ENCODE data around the gene ZNF502.

Gene ZNF502

GRCh38 chr3:44734646-44735168, 22.2 kb downstream of the ZNF502 start (continued):
- no peak for TF ChIP-seq ZNF704 (tag by site-specific recombination; IDR thresholded peaks at IDR 0.05)

- no peaks in the 10 kb centered on the region for H3K9me3 ChIP-seq (ENCODE audit: control insufficient read depth, insufficient read depth, low read depth, low read length)
- POLR2A ChIA-PET: interaction anchor here (1.1 to 1.4 kb wide), 4 partner anchors 31 to 215 kb away, joined by 3 to 11 read pairs (median 5); partner anchors contain the start of genes EXOSC7, ZDHHC3, ZNF35 and ZNF501
- H3K4me3 ChIP-seq (ENCODE audit: low read depth, low read length): peak overlapping the region; percentile 87
- CTCF ChIA-PET: interaction anchor here (0.5 to 0.7 kb wide), 4 partner anchors 86 to 228 kb away, joined by 3 to 4 read pairs (median 4); no protein-coding TSS in a partner anchor
- peaks cover 0 to 49% of the 10 kb centered on the region in 2 experiments; a peak in 2 of 3 replicates for H3K36me3 ChIP-seq (ENCODE audit: control insufficient read depth in 2 of 2, insufficient read depth in 1 of 2, low read length in 2 of 2)
- no peaks in the 10 kb centered on the region for H3K4me1 ChIP-seq (ENCODE audit: control insufficient read depth, insufficient read depth, low read length)
- peak overlapping the region; percentile 41; the same call in 1 of the 2 replicates for H3K27ac ChIP-seq (ENCODE audit: extremely low read depth, low read depth, low read length)
- TF ChIP-seq ZNF112 (tag by site-specific recombination; IDR thresholded peaks at IDR 0.05) (no peak), SALL2 (tag by site-specific recombination; IDR thresholded peaks at IDR 0.05; ENCODE audit: borderline replicate concordance) (no peak), ZNF677 (tag by site-specific recombination; IDR thresholded peaks at IDR 0.05) (no peak), RBAK (tag by site-specific recombination; IDR thresholded peaks at IDR 0.05) (no peak), GLI2 (tag by site-specific recombination; IDR thresholded peaks at IDR 0.05; ENCODE audit: borderline replicate concordance, low read depth) (no peak), ZSCAN23 (tag by site-specific recombination; IDR thresholded peaks at IDR 0.05) (no peak), HIC1 (tag by site-specific recombination; IDR thresholded peaks at IDR 0.05) (no peak), ZNF211 (tag by site-specific recombination; IDR thresholded peaks at IDR 0.05; ENCODE audit: low read depth) (no peak), KLF10 (tag by site-specific recombination; IDR thresholded peaks at IDR 0.05) (no peak), OVOL3 (tag by site-specific recombination; IDR thresholded peaks at IDR 0.05) (no peak), ZNF169 (tag by site-specific recombination; IDR thresholded peaks at IDR 0.05) (no peak), SCRT2 (tag by site-specific recombination; IDR thresholded peaks at IDR 0.05) (no peak), ZFP41 (tag by site-specific recombination; IDR thresholded peaks at IDR 0.05; ENCODE audit: borderline replicate concordance) (no peak), ZNF558 (tag by site-specific recombination; IDR thresholded peaks at IDR 0.05) (no peak), FEZF1 (tag by site-specific recombination; IDR thresholded peaks at IDR 0.05) (no peak), ZBTB48 (tag by site-specific recombination; IDR thresholded peaks at IDR 0.05) (no peak), ZNF624 (tag by site-specific recombination; IDR thresholded peaks at IDR 0.05) (no peak)
Observed at GRCh38 chr3:44761101-44761423, 48.6 kb downstream of the ZNF502 start.

- ChIA-PET POLR2A (interaction anchor here (0.5 to 1.4 kb wide), 7 partner anchors 15 to 250 kb away, joined by 3 to 11 read pairs (median 4); partner anchors contain the start of genes EXOSC7, ZDHHC3, ZNF35 and ZNF501), CTCF (interaction anchor here (0.5 to 1.1 kb wide), 7 partner anchors 87 to 517 kb away, joined by 3 to 4 read pairs (median 3); no protein-coding TSS in a partner anchor)
- peak within 1 kb of the TSS; percentile 87 for H3K4me3 ChIP-seq (ENCODE audit: low read depth, low read length)
- H3K27ac ChIP-seq (ENCODE audit: extremely low read depth, low read depth, low read length): peak within 1 kb of the TSS; percentile 72
- peaks cover 0 to 49% of the 10 kb centered on the region in 2 experiments; a peak in 2 of 3 replicates for H3K36me3 ChIP-seq (ENCODE audit: control insufficient read depth in 2 of 2, insufficient read depth in 1 of 2, low read length in 2 of 2)
- H3K9me3 ChIP-seq (ENCODE audit: control insufficient read depth, insufficient read depth, low read depth, low read length): no peaks in the 10 kb centered on the region
- H3K4me1 ChIP-seq (ENCODE audit: control insufficient read depth, insufficient read depth, low read length): no peaks in the 10 kb centered on the region
- TF ChIP-seq ZNF558 (tag by site-specific recombination; IDR thresholded peaks at IDR 0.05) (peak; percentile 71), KLF17 (tag by site-specific recombination; IDR thresholded peaks at IDR 0.05) (0 out of 2 replicates have a peak, but pooled peaks have one; percentile 68), ZNF580 (tag by site-specific recombination; IDR thresholded peaks at IDR 0.05) (peak; percentile 96), ZNF76 (tag by site-specific recombination; IDR thresholded peaks at IDR 0.05; ENCODE audit: borderline replicate concordance, low read depth) (peak; percentile 92), ZNF561 (tag by site-specific recombination; IDR thresholded peaks at IDR 0.05; ENCODE audit: borderline replicate concordance) (peak; percentile 90), ZNF324 (tag by site-specific recombination; IDR thresholded peaks at IDR 0.05) (peak; percentile 93), EGR2 (tag by site-specific recombination; IDR thresholded peaks at IDR 0.05; ENCODE audit: low read depth) (peak; percentile 75), ZBTB44 (tag by site-specific recombination; IDR thresholded peaks at IDR 0.05) (0 out of 2 replicates have a peak, but pooled peaks have one; percentile 30), HOXC10 (CRISPR knock-in tag; IDR thresholded peaks at IDR 0.05) (no peak), ZNF184 (tag by site-specific recombination; IDR thresholded peaks at IDR 0.05) (no peak)
Observed at GRCh38 chr3:44761424-44762169, 49.1 kb downstream of the ZNF502 start, which contains the start of the genes KIAA1143 and KIF15. Gene KIAA1143 (minus strand): TSS chr3:44761619. CDS start chr3:44761602, 17 bp downstream. Gene KIF15 (plus strand): TSS chr3:44761794. CDS start chr3:44761866, 72 bp downstream.
